LNCAP (cell line): ENCODE results near the gene WASHC4.

Source experiments
- CTCF ChIP-seq: fragments of 450-650 bp; IDR thresholded peaks from 2 replicates; pipeline ENCODE4 v1.5.1; 2017; ENCODE audit warnings: mild to moderate bottlenecking

WASHC4 gene

GRCh38 chr12:105157606-105158005 is 50.1 kb downstream of the WASHC4 start:
- no peak for TF ChIP-seq CTCF

GRCh38 chr12:105158876-105159275 is 51.3 kb downstream of the WASHC4 start:
- no peak for TF ChIP-seq CTCF

- no peak for TF ChIP-seq CTCF
These were observed 54.6 kb downstream of the WASHC4 start for GRCh38 chr12:105162174-105162573.

GRCh38 chr12:105164068-105164467 is 56.5 kb downstream of the WASHC4 start:
- no peak for TF ChIP-seq CTCF

GRCh38 chr12:105166736-105167135 is 59.2 kb downstream of the WASHC4 start:
- no peak for TF ChIP-seq CTCF

- TF ChIP-seq CTCF: no peak
These were observed 59.8 kb downstream of the WASHC4 start for GRCh38 chr12:105167346-105167745.

- no peak for TF ChIP-seq CTCF
These were observed 60.5 kb downstream of the WASHC4 start for GRCh38 chr12:105168006-105168405.

GRCh38 chr12:105170139-105170538 is 62.6 kb downstream of the WASHC4 start:
- TF ChIP-seq CTCF: no peak
